Astrocyte (in vitro differentiated cells and primary cell): ENCODE measurements around the gene TRIO.

ENCODE experiments used
- CTCF ChIP-seq: IDR thresholded peaks from 2 replicates; pipeline ENCODE4 v1.5.1; 2011; ENCODE audit warnings: low read depth, mild to moderate bottlenecking, inconsistent platforms, low read length, moderate library complexity; ENCODE audit not compliant: insufficient read depth
- EZH2 ChIP-seq: IDR thresholded peaks from 2 replicates; pipeline ENCODE4 v1.6.1; 2012; ENCODE audit warnings: mild to moderate bottlenecking, low read length, inconsistent platforms; ENCODE audit not compliant: insufficient read depth

DNA sequence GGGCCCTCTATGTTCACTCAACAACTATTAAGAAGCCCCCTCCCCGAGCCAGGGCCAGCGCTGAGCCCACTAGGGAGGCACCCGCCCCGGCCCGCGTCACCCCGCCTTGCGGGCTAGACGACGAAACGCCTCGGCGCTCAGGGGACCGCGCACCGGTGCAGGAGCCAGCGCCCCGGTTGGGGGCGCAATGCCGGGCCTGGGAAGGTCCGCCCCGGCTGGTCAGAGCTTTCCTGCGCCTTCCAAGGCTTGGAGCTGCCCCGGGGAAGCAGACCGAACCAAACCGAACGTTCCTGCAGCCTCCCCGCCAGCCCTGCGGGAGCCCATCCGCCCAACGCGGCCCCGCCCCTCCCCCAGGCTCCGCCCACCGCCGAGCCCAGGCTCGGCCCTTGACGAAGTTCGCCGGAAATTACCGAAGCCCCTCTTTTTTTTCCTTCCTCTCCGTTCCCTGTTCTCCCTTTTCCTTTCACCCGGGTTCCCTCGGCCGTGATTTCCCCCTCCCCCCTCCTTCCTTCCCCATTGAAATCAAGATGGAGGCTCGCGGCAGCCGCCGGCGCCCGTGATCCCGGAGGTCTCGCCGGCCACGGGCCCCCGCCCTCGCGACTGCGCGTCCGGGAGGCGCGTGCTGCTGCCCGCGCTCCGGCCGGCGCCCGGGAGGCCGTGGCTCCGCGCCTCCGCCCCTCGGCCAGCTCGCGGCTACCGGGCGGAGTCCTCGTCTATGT lies at the start of gene TRIO:
- TF ChIP-seq CTCF (no peak), EZH2 (no peak)
